Right ventricle myocardium inferior (tissue), 1 donor: ENCODE results near the gene ELOVL3. TPM values are rescaled to one million over a fixed set of nuclear protein-coding genes. Genes with fewer than 3 reads are reported as not detected.

ENCODE experiments used
- total RNA-seq: library from RNA; stranded (reverse); fragmentation: NEBNext Ultra II Directional; extraction: Animal tissue kit (Norgen Biotek cat#: 25700); gene quantifications from one replicate; pipeline ENCODE4 v1.2.1, GENCODE V29; 2021
- donor health status: DM: no; HTN: yes; CAD: no; lungs with severe emphysema.

Gene ELOVL3
- total RNA-seq, 1 donor from 2014 or later, result not detected

Other genes starting within 250 kb of the ELOVL3 start
- gene ARMH3, start 170.1 kb upstream of the ELOVL3 start, total RNA-seq, result 51.9 TPM
- 11.0 TPM for gene HPS6, start 160.9 kb upstream of the ELOVL3 start, total RNA-seq
- 56.5 TPM for gene LDB1, start 105.9 kb upstream of the ELOVL3 start, total RNA-seq
- gene PPRC1, start 93.3 kb upstream of the ELOVL3 start, total RNA-seq, result 14.3 TPM
- 25.8 TPM for gene NOLC1, start 73.9 kb upstream of the ELOVL3 start, total RNA-seq
- gene PITX3, start 15.2 kb downstream of the ELOVL3 start, total RNA-seq, result 1.8 TPM
- gene GBF1, start 19.2 kb downstream of the ELOVL3 start, total RNA-seq, result 44.0 TPM
- 15.1 TPM for gene NFKB2, start 169.4 kb downstream of the ELOVL3 start, total RNA-seq
- 0.49 TPM for gene PSD, start 192.5 kb downstream of the ELOVL3 start, total RNA-seq
- 8.4 TPM for gene FBXL15, start 194.5 kb downstream of the ELOVL3 start, total RNA-seq
- 84.5 TPM for gene CUEDC2, start 206.3 kb downstream of the ELOVL3 start, total RNA-seq
- gene C10orf95, start 225.2 kb downstream of the ELOVL3 start, total RNA-seq, result not detected